HCT116 (cell line): Measurements from ENCODE around the gene ZNF469. TPM values are rescaled to one million over a fixed set of nuclear protein-coding genes. Genes with fewer than 3 reads are reported as not detected.

Source experiments
- ATAC-seq: fragments of 200-7000 bp; cut with Tn5 transposase; 2 replicates; pipeline ENCODE4 v1.9.1; 2020; ENCODE audit warnings: mild to moderate bottlenecking, moderate library complexity
- BruUV-seq: library from RNA; stranded (reverse); fragments of 400-500 nt; replicated peaks from 2 replicates; lab custom pipeline; 2021; lab: Mats Ljungman, UMichigan
- CTCF ChIA-PET: fragments of 300-600 bp; sonication (Branson Sonifier 250); formaldehyde crosslinking; loops from one replicate; lab custom pipeline; 2021; ENCODE audit warnings: antibody characterized with exemption; lab: Charles Lee
- POLR2A ChIA-PET: fragments of 300-600, 350-600 bp; sonication (Branson Sonifier 250); formaldehyde crosslinking; loops from one replicate; lab custom pipeline; 2021; ENCODE audit warnings: antibody characterized with exemption; lab: Charles Lee
- RAD21 ChIA-PET, 2 experiments: fragments of 300-600 bp; sonication (Branson Sonifier 250); formaldehyde crosslinking; loops; one replicate each; lab custom pipeline; 2023; ENCODE audit warnings: low total read pairs in 2 of 2; ENCODE audit not compliant: uncharacterized antibody in 2 of 2, unreplicated experiment in 2 of 2, low non-redundant PET in 1 of 2; lab: Charles Lee
- DNase-seq: peaks from one replicate; pipeline ENCODE4 v3.0.0-alpha.2; 2010; ENCODE audit warnings: low read depth, low spot score
- H2AFZ ChIP-seq: fragments of 200-600 bp; shearing (Covaris generic), sonication (generic); 2 replicates; pipeline ENCODE4 v1.6.1; 2017; ENCODE audit warnings: low read depth, mixed run types, mixed read lengths, antibody characterized with exemption, low read length; ENCODE audit not compliant: poor library complexity, severe bottlenecking
- H3K27ac ChIP-seq: 2 replicates; pipeline ENCODE4 v1.5.1; 2012; ENCODE audit warnings: low read depth, low read length
- H3K27me3 ChIP-seq: fragments of 200-600 bp; sonication (generic); 2 replicates; pipeline ENCODE4 v1.6.1; 2016; ENCODE audit warnings: mixed run types, low read length, mixed read lengths; ENCODE audit not compliant: insufficient read depth
- H3K36me3 ChIP-seq, 2 experiments: fragments of 200-500 bp in 1 of 2; fragments of 200-600 bp in 1 of 2; sonication (Bioruptor generic) in 1 of 2; sonication (generic) in 1 of 2; 2 replicates each; pipeline versions ENCODE4 v1.5.1 to v1.6.1; 2014 to 2016; ENCODE audit warnings: low read length in 2 of 2, inconsistent platforms in 1 of 2, mixed read lengths in 1 of 2, mixed run types in 1 of 2; ENCODE audit not compliant: insufficient read depth in 2 of 2, control insufficient read depth in 1 of 2
- H3K4me1 ChIP-seq, 2 experiments: fragments of 200-600 bp in 1 of 2; sonication (generic) in 1 of 2; 2 replicates each; pipeline versions ENCODE4 v1.5.1 to v1.6.1; 2012 to 2017; ENCODE audit warnings: low read length in 2 of 2, inconsistent platforms in 1 of 2, mild to moderate bottlenecking in 1 of 2, mixed read lengths in 1 of 2, mixed run types in 1 of 2, moderate library complexity in 1 of 2; ENCODE audit not compliant: insufficient read depth in 2 of 2, control insufficient read depth in 1 of 2
- H3K4me2 ChIP-seq: fragments of 200-600 bp; sonication (generic); 2 replicates; pipeline ENCODE4 v1.6.1; 2017; ENCODE audit warnings: mixed run types, low read length, mixed read lengths
- H3K4me3 ChIP-seq, 2 experiments: fragments of 200-600 bp in 1 of 2; sonication (generic) in 1 of 2; replicated peaks in 1 of 2; 2 replicates each; pipeline ENCODE4 v1.5.1; 2011 to 2016; ENCODE audit warnings: low read length in 2 of 2, control low read depth in 1 of 2, low read depth in 1 of 2, mild to moderate bottlenecking in 1 of 2, mixed read lengths in 1 of 2, mixed run types in 1 of 2
- H3K79me2 ChIP-seq: fragments of 200-600 bp; sonication (generic); 2 replicates; pipeline ENCODE4 v1.6.1; 2017; ENCODE audit warnings: mild to moderate bottlenecking, mixed run types, low read length, moderate library complexity, mixed read lengths; ENCODE audit not compliant: insufficient read depth
- H3K9ac ChIP-seq: fragments of 200-600 bp; sonication (generic); 2 replicates; pipeline ENCODE4 v1.6.1; 2016; ENCODE audit warnings: low read length, mixed read lengths
- H3K9me2 ChIP-seq: fragments of 200-600 bp; sonication (generic), shearing (Covaris generic); 2 replicates; pipeline ENCODE4 v1.6.1; 2017; ENCODE audit warnings: mixed run types, mild to moderate bottlenecking, moderate library complexity; ENCODE audit not compliant: insufficient read depth
- H3K9me3 ChIP-seq, 2 experiments: fragments of 200-500 bp in 1 of 2; fragments of 200-600 bp in 1 of 2; sonication (Bioruptor generic) in 1 of 2; sonication (generic) in 1 of 2; 2 replicates each; pipeline ENCODE4 v1.6.1; 2014 to 2017; ENCODE audit warnings: low read length in 2 of 2, mixed read lengths in 2 of 2, inconsistent platforms in 1 of 2, low read depth in 1 of 2, mild to moderate bottlenecking in 1 of 2, mixed run types in 1 of 2, moderate library complexity in 1 of 2; ENCODE audit not compliant: control insufficient read depth in 1 of 2, insufficient read depth in 1 of 2
- H4K20me1 ChIP-seq: fragments of 200-600 bp; sonication (generic), shearing (Covaris generic); 2 replicates; pipeline ENCODE4 v1.6.1; 2017; ENCODE audit warnings: mixed run types, mild to moderate bottlenecking, moderate library complexity; ENCODE audit not compliant: insufficient read depth
- ATF3 ChIP-seq: IDR thresholded peaks from 2 replicates; pipeline ENCODE4 v1.6.1; 2012
- CBX3 ChIP-seq: IDR thresholded peaks from 2 replicates; pipeline ENCODE4 v1.6.1; 2012; ENCODE audit warnings: low read depth
- CEBPB ChIP-seq: IDR thresholded peaks from 2 replicates; pipeline ENCODE4 v1.6.1; 2012; ENCODE audit warnings: low read depth
- EGR1 ChIP-seq: IDR thresholded peaks from 2 replicates; pipeline ENCODE4 v1.6.1; 2012; ENCODE audit warnings: low read depth
- ELF1 ChIP-seq: IDR thresholded peaks from 2 replicates; pipeline ENCODE4 v1.6.1; 2012; ENCODE audit warnings: low read depth, borderline replicate concordance
- EZH2 ChIP-seq: fragments of 200-600 bp; sonication (generic); IDR thresholded peaks from 2 replicates; pipeline ENCODE4 v1.6.1; 2017; ENCODE audit warnings: antibody characterized with exemption, mixed run types
- EZH2phosphoT487 ChIP-seq: fragments of 200-600 bp; IDR thresholded peaks from 2 replicates; pipeline ENCODE4 v1.6.1; 2018; ENCODE audit warnings: antibody characterized with exemption, borderline replicate concordance
- JUND ChIP-seq: IDR thresholded peaks from 2 replicates; pipeline ENCODE4 v1.6.1; 2012
- MAX ChIP-seq: IDR thresholded peaks from 2 replicates; pipeline ENCODE4 v1.6.1; 2012
- POLR2A ChIP-seq: IDR thresholded peaks from 2 replicates; pipeline ENCODE4 v1.7.0; 2011; ENCODE audit warnings: borderline replicate concordance; ENCODE audit not compliant: insufficient read depth, insufficient read length; ENCODE audit errors: extremely low read depth
- POLR2AphosphoS5 ChIP-seq: IDR thresholded peaks from 2 replicates; pipeline ENCODE4 v1.6.1; 2011; ENCODE audit warnings: mild to moderate bottlenecking, low read depth, low read length, moderate library complexity
- SIN3A ChIP-seq: IDR thresholded peaks from 2 replicates; pipeline ENCODE4 v1.6.1; 2012; ENCODE audit warnings: low read depth
- SP1 ChIP-seq: IDR thresholded peaks from 2 replicates; pipeline ENCODE4 v1.6.1; 2012; ENCODE audit warnings: low read depth
- SRF ChIP-seq: IDR thresholded peaks from 2 replicates; pipeline ENCODE4 v1.6.1; 2012; ENCODE audit warnings: low read depth
- TCF7L2 ChIP-seq: IDR thresholded peaks from 2 replicates; pipeline ENCODE4 v1.7.0; 2011; ENCODE audit warnings: borderline replicate concordance, inconsistent platforms; ENCODE audit not compliant: insufficient read depth, insufficient read length; ENCODE audit errors: extremely low read depth
- YY1 ChIP-seq: IDR thresholded peaks from 2 replicates; pipeline ENCODE4 v1.6.1; 2011; ENCODE audit warnings: low read length, low read depth, moderate library complexity, mild to moderate bottlenecking; ENCODE audit not compliant: insufficient replicate concordance; ENCODE audit errors: extremely low read depth
- ZFX ChIP-seq: fragments of 450-650 bp; IDR thresholded peaks from 2 replicates; pipeline ENCODE4 v1.6.1; 2017
- ZNF274 ChIP-seq: fragments of 200-500 bp; sonication (Bioruptor generic); IDR thresholded peaks from 2 replicates; pipeline ENCODE4 v1.6.1; 2014; ENCODE audit warnings: mild to moderate bottlenecking, low read depth, low read length, inconsistent platforms
- intact Hi-C: fragments of 100-400 bp; cut with micrococcal nuclease; formaldehyde crosslinking; loops from 2 replicates; pipeline ENCODE4 v1.10.0; 2022
- total RNA-seq: library from RNA; stranded (reverse); gene quantifications from one replicate; pipeline ENCODE4 v1.2.1, GENCODE V29; 2021; ENCODE audit not compliant: unreplicated experiment
- TF ChIP-seq, protein P1 (sequence below): IDR thresholded peaks from 2 replicates; pipeline ENCODE4 v1.6.1; 2011; ENCODE audit warnings: mild to moderate bottlenecking, low read length, moderate library complexity; ENCODE audit not compliant: insufficient replicate concordance; ENCODE audit errors: extremely low read depth
- TF ChIP-seq, protein P2 (sequence below), 3 experiments: fragments of 200-600 bp in 1 of 3; sonication (generic) in 1 of 3; IDR thresholded peaks in 2 of 3; conservative IDR thresholded peaks in 1 of 3; 2 replicates each; pipeline ENCODE4 v1.5.1; 2012 to 2017; ENCODE audit warnings: low read depth in 2 of 3, low read length in 2 of 3, antibody characterized with exemption in 1 of 3, borderline replicate concordance in 1 of 3, control low read depth in 1 of 3, mild to moderate bottlenecking in 1 of 3, mixed read lengths in 1 of 3, mixed run types in 1 of 3, moderate library complexity in 1 of 3; ENCODE audit not compliant: insufficient read depth in 1 of 3

Gene ZNF469
- total RNA-seq, 1 experiment from 2014 or later, result 5.9 TPM

DNA sequence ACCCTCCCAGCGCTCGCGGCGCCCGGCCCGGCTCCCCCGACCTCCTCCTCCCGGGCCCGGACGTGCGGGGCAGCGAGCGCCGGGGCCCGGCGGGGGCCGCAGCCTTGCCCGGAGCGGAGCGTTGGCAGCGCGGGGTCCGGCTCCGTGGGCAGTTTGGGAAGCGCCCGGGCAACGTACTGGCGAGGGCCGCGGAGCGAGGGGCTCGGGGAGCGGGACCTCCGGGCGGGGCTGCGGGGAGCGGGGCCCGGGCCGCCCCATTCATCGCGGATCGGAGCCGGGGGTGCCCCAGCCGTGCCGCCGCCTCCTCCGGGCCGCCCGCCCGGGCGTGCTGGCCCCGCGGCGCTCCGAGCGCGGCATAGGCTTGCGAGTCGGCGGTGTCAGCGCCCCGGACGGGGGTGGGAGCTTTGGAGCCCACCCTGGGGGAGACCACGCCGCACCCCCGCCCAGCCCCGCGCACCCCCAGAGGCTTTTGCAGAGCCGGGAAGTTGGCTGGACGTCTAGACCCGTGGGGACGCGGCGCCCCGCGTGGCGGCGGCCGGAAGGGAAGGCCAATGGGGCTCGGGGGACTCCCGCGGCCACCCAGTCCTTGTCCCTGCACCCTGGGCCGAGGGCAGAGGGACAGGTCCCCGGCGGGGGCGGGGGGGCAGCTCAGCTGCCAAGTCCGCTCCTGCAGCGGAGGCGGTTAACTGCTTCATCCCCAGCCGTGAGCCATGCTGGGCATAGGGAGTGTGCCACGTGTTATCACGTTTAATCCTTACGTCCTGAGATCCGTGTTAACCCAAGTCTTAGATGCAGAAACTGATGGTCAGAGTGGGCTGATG is 852 bp downstream of the ZNF469 start:
- Histone ChIP-seq H3K9me3 (peaks cover 0 to 9% of the 10 kb centered on the region in 2 experiments; a peak in 1 of 4 replicates), H2AFZ (peak overlapping the region; percentile 96), H3K4me3 (peak overlapping the region; percentile 48 to 89), H3K36me3 (peaks cover 0 to 4% of the 10 kb centered on the region in 2 experiments; a peak in 1 of 4 replicates), H3K4me2 (peak overlapping the region; percentile 100), H3K9ac (peak overlapping the region; percentile 86), H3K27ac (peak overlapping the region; percentile 64), H3K79me2 (peaks cover 38% of the 10 kb centered on the region), H3K9me2 (no peaks in the 10 kb centered on the region), H3K27me3 (no peaks in the 10 kb centered on the region), H4K20me1 (no peaks in the 10 kb centered on the region), H3K4me1 (peaks cover 18 to 28% of the 10 kb centered on the region in 2 experiments)
- peak; percentile 28 for DNase-seq
- ChIA-PET RAD21 (interaction anchor here in 1 of 2 experiments (0.6 kb wide), 1 partner anchor 35 kb away, joined by 4 read pairs; no protein-coding TSS in a partner anchor), CTCF (no interaction called here), POLR2A (no interaction called here)
- no TSS peak for BruUV-seq
- peak; percentile 74 for ATAC-seq
- intact Hi-C loops, result loop anchor here (1.0 kb wide), 1 partner anchor 96 kb away; no protein-coding TSS in a partner anchor
- TF ChIP-seq ELF1 (no peak), ZNF274 (no peak), EGR1 (no peak), SIN3A (no peak), EZH2 (no peak), SRF (no peak), ATF3 (no peak), YY1 (peak; percentile 33), MAX (no peak), CBX3 (no peak), CEBPB (no peak), POLR2A (peak; percentile 0), SP1 (no peak), EZH2phosphoT487 (no peak), POLR2AphosphoS5 (peak; percentile 41), JUND (no peak), TCF7L2 (peak; percentile 37), ZFX (peak; percentile 76; the same call in 1 of the 2 replicates)
- TF ChIP-seq, protein P1, sequence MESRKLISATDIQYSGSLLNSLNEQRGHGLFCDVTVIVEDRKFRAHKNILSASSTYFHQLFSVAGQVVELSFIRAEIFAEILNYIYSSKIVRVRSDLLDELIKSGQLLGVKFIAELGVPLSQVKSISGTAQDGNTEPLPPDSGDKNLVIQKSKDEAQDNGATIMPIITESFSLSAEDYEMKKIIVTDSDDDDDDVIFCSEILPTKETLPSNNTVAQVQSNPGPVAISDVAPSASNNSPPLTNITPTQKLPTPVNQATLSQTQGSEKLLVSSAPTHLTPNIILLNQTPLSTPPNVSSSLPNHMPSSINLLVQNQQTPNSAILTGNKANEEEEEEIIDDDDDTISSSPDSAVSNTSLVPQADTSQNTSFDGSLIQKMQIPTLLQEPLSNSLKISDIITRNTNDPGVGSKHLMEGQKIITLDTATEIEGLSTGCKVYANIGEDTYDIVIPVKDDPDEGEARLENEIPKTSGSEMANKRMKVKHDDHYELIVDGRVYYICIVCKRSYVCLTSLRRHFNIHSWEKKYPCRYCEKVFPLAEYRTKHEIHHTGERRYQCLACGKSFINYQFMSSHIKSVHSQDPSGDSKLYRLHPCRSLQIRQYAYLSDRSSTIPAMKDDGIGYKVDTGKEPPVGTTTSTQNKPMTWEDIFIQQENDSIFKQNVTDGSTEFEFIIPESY, result no peak
- TF ChIP-seq, protein P2, sequence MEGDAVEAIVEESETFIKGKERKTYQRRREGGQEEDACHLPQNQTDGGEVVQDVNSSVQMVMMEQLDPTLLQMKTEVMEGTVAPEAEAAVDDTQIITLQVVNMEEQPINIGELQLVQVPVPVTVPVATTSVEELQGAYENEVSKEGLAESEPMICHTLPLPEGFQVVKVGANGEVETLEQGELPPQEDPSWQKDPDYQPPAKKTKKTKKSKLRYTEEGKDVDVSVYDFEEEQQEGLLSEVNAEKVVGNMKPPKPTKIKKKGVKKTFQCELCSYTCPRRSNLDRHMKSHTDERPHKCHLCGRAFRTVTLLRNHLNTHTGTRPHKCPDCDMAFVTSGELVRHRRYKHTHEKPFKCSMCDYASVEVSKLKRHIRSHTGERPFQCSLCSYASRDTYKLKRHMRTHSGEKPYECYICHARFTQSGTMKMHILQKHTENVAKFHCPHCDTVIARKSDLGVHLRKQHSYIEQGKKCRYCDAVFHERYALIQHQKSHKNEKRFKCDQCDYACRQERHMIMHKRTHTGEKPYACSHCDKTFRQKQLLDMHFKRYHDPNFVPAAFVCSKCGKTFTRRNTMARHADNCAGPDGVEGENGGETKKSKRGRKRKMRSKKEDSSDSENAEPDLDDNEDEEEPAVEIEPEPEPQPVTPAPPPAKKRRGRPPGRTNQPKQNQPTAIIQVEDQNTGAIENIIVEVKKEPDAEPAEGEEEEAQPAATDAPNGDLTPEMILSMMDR (IDR thresholded peaks at IDR 0.05 in 2 of 3, conservative IDR thresholded peaks at IDR 0.05 in 1 of 3; ENCODE audit: borderline replicate concordance in 1 of 3, insufficient read depth in 1 of 3, low read depth in 2 of 3, low read length in 2 of 3), result peak in 2 of 3 experiments; percentile 65 to 68; a peak in 4 of 6 replicates
